Measurements from ENCODE around the gene HMGN1.

The HMGN1 gene

DNA sequence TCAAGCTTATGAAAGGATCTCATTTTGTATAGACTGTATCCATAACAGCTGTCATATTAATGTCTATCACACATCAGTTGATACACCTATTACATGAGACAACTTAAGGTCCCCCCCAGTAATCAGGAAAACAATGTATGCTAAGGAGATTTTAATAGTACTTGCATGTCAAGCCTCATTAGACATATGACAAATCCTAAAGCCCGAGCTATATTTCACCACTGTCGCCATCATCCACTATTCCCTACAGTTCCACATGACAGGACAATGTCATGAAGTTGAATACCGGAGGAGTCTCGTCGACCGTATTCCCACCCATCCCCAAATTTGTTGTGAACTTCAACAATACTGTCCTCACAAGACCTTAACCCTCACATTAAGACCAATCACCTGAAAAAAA lies 3.4 kb downstream of the HMGN1 start:
- H3K4me3 ChIP-seq (ENCODE audit: control insufficient read depth, low read depth, low read length): no peak overlapping the region
- DNase-seq (ENCODE audit: low read depth): no peak
- TF ChIP-seq, protein P1, sequence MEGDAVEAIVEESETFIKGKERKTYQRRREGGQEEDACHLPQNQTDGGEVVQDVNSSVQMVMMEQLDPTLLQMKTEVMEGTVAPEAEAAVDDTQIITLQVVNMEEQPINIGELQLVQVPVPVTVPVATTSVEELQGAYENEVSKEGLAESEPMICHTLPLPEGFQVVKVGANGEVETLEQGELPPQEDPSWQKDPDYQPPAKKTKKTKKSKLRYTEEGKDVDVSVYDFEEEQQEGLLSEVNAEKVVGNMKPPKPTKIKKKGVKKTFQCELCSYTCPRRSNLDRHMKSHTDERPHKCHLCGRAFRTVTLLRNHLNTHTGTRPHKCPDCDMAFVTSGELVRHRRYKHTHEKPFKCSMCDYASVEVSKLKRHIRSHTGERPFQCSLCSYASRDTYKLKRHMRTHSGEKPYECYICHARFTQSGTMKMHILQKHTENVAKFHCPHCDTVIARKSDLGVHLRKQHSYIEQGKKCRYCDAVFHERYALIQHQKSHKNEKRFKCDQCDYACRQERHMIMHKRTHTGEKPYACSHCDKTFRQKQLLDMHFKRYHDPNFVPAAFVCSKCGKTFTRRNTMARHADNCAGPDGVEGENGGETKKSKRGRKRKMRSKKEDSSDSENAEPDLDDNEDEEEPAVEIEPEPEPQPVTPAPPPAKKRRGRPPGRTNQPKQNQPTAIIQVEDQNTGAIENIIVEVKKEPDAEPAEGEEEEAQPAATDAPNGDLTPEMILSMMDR (conservative IDR thresholded peaks at IDR 0.05; ENCODE audit: control insufficient read depth, insufficient read depth, low read depth, low read length): no peak

DNA sequence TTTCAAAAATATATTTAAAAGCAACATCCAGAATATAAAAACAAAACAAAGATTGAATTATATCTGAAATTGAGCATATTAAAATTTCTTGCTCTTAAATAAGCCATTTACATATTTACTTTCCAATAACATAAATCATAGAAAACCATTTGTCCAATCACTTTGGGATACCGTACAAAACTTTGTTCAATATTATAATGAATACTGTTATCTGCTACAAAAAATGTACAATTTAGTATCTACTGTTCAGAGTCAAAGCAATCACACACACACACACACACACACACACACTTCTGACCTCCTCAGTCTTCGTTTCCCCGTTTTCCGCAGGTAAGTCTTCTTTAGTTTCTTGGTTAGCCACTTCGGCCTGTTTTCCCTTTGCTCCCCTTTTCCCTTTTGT lies 4.0 kb downstream of the HMGN1 start:
- no peak overlapping the region for H3K4me3 ChIP-seq (ENCODE audit: control insufficient read depth, low read depth, low read length)
- TF ChIP-seq, protein P1 (conservative IDR thresholded peaks at IDR 0.05; ENCODE audit: control insufficient read depth, insufficient read depth, low read depth, low read length): no peak
- DNase-seq (ENCODE audit: low read depth): no peak

DNA sequence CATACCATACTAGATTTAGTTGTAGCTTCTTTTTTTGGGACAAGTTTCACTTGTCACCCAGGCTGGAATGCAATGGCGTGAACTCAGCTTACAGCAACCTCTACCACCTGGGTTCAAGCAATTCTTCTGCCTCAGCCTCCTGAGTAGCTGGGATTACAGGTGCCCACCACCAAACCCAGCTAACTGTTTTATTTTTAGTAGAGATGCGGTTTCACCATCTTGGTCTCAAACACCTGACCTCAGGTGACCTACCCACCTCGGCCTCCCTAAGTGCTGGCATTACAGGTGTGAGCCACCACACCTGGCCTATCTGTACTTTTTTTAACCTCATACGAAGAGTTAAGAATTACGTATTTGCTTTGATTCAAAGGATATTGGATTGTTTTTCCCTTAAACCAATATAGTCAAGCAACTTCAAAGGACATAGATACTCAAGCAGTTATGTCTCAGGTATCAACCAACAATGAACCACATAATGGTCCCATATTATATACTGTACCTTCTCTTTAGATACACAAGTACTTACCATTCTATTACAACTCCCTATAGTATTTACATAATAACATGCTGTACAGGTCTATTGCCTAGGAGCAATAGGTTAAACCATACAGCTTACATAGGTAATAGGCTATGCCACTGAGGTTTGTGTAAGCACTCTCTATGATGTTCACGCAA lies 7.5 kb downstream of the HMGN1 start:
- H3K4me3 ChIP-seq (ENCODE audit: control insufficient read depth, low read depth, low read length): no peak overlapping the region
- TF ChIP-seq, protein P1 (conservative IDR thresholded peaks at IDR 0.05; ENCODE audit: control insufficient read depth, insufficient read depth, low read depth, low read length): no peak
- DNase-seq (ENCODE audit: low read depth): no peak

DNA sequence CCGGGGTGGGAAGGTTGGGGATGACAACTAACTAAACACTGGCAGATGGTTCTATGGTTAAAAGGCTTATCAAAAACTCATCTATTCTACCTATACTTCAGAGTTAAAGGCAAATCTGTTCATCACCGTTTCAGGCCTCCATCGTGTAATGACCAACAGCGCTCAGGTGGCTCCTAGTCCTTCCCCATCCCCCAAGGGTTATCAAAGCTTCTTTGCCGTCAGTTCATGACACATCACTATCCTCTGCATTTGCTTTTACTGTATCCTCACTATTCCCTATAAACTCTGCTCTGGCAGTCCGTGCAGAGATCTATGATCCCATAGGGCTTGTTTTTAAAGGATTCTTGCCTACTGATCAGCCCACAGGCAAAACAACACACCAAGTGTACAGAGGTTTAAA lies 8.2 kb downstream of the HMGN1 start:
- H3K4me3 ChIP-seq (ENCODE audit: control insufficient read depth, low read depth, low read length): no peak overlapping the region
- no peak for DNase-seq (ENCODE audit: low read depth)
- TF ChIP-seq, protein P1 (conservative IDR thresholded peaks at IDR 0.05; ENCODE audit: control insufficient read depth, insufficient read depth, low read depth, low read length): no peak

DNA sequence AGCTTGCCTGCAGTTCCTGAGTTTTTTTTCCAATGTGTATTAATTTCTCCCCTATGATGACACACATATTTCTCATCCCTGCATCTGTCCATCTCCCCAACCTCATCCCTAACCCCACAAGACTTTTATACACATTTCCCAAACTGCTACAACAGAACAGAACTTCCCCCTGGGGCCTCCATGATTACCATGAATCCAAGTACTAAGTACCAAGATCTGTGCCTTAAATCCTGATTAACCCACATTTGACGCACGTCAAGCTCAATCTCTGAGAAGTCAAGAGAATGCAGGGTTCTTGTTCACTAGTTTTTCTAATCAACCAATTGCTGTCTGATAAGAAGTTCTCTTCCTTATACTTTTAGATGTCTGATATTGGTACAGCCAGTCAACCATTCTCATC lies 9.7 kb downstream of the HMGN1 start:
- no peak overlapping the region for H3K4me3 ChIP-seq (ENCODE audit: control insufficient read depth, low read depth, low read length)
- TF ChIP-seq, protein P1 (conservative IDR thresholded peaks at IDR 0.05; ENCODE audit: control insufficient read depth, insufficient read depth, low read depth, low read length): no peak
- no peak for DNase-seq (ENCODE audit: low read depth)

DNA sequence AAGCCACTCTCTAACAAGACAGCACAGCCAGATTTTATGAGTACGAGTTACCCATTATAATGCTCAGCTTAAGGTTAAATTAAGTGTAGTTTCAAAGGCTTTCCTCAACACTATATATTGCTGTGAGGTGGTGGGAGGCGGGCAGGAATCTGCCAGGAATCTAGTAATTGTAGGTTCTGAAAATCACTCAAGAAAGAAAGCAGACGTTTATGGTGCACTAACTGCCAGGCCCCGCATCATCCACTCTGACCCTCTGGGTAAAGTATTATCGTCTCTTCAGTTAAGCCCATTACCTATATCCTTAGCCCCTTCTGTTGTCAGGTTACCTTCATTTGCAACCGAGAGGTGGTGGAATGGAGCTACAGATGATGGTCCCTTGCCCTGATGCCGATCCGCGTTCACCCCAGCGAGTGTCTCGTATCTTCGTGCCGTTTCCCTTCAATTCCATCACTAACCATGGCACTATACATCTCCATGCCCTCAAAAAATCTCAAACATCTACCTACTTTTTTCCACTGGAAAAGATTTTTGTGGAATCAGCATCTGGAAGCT lies 12.4 kb downstream of the HMGN1 start:
- TF ChIP-seq, protein P1 (conservative IDR thresholded peaks at IDR 0.05; ENCODE audit: control insufficient read depth, insufficient read depth, low read depth, low read length): no peak
- DNase-seq (ENCODE audit: low read depth): no peak
- no peak overlapping the region for H3K4me3 ChIP-seq (ENCODE audit: control insufficient read depth, low read depth, low read length)

Data from fibroblast of mammary gland (primary cell).